Endothelial cell of umbilical vein (primary cell): ENCODE results near the gene RELCH. TPM values are rescaled to one million over a fixed set of nuclear protein-coding genes. Genes with fewer than 3 reads are reported as not detected.

Experiments used
- BruUV-seq: library from RNA; stranded (reverse); fragments of 400-500 nt; replicated peaks from 2 replicates; lab custom pipeline; 2021; lab: Mats Ljungman, UMichigan
- CTCF ChIA-PET: fragments of 300-600, 350-600 bp; sonication (Branson Sonifier 250); formaldehyde crosslinking; loops from one replicate; lab custom pipeline; 2021; ENCODE audit warnings: antibody characterized with exemption, inconsistent platforms; lab: Charles Lee
- POLR2A ChIA-PET: fragments of 300-600, 350-600 bp; sonication (Branson Sonifier 250); formaldehyde crosslinking; loops from one replicate; lab custom pipeline; 2021; ENCODE audit warnings: antibody characterized with exemption, inconsistent platforms; lab: Charles Lee
- DNase-seq: peaks from one replicate; pipeline ENCODE4 v3.0.0-alpha.2; 2011; ENCODE audit warnings: low read depth, low spot score
- FAIRE-seq: peaks from 2 replicates; lab custom pipeline; 2011; peaks lifted over from hg19 to GRCh38; lab: Jason Lieb, UNC
- H2AFZ ChIP-seq: 2 replicates; pipeline ENCODE4 v1.6.0; 2012; ENCODE audit warnings: low read depth, low read length, control low read depth, inconsistent platforms
- H3K27ac ChIP-seq: 2 replicates; pipeline ENCODE4 v1.5.1; 2011; ENCODE audit warnings: low read depth, mild to moderate bottlenecking, control low read depth, low read length, moderate library complexity; ENCODE audit not compliant: insufficient read depth
- H3K27me3 ChIP-seq, 2 experiments: 2 replicates each; pipeline versions ENCODE4 v1.6.0 to v1.6.1; 2011; ENCODE audit warnings: low read length in 2 of 2, mixed read lengths in 1 of 2; ENCODE audit not compliant: control insufficient read depth in 2 of 2, insufficient read depth in 2 of 2
- H3K36me3 ChIP-seq, 2 experiments: 2 replicates in 1 of 2; 3 replicates in 1 of 2; pipeline ENCODE4 v1.5.1; 2011; ENCODE audit warnings: low read length in 2 of 2, mild to moderate bottlenecking in 1 of 2, moderate library complexity in 1 of 2; ENCODE audit not compliant: control insufficient read depth in 2 of 2, insufficient read depth in 2 of 2; ENCODE audit errors: extremely low read depth in 1 of 2
- H3K4me1 ChIP-seq: 3 replicates; pipeline ENCODE4 v1.5.1; 2011; ENCODE audit warnings: mild to moderate bottlenecking, low read length; ENCODE audit not compliant: control insufficient read depth, insufficient read depth; ENCODE audit errors: extremely low read depth
- H3K4me2 ChIP-seq: 2 replicates; pipeline ENCODE4 v1.6.1; 2011; ENCODE audit warnings: low read length, control low read depth, mixed read lengths; ENCODE audit not compliant: insufficient read depth
- H3K4me3 ChIP-seq, 3 experiments: fragments of 200-600 bp in 1 of 3; sonication (generic), shearing (Covaris generic) in 1 of 3; replicated peaks in 1 of 3; 2 replicates each; pipeline ENCODE4 v1.5.1; 2011 to 2016; ENCODE audit warnings: control low read depth in 3 of 3, low read length in 3 of 3, mild to moderate bottlenecking in 2 of 3, inconsistent platforms in 1 of 3, low read depth in 1 of 3, moderate library complexity in 1 of 3; ENCODE audit not compliant: insufficient read depth in 1 of 3
- H3K79me2 ChIP-seq: 2 replicates; pipeline ENCODE4 v1.6.0; 2012; ENCODE audit warnings: low read length, inconsistent platforms; ENCODE audit not compliant: control insufficient read depth, insufficient read depth
- H3K9ac ChIP-seq: replicated peaks from 2 replicates; pipeline ENCODE3; 2011; ENCODE audit warnings: low read length, control low read depth; ENCODE audit not compliant: insufficient read depth; ENCODE audit errors: extremely low read depth
- H3K9me1 ChIP-seq: replicated peaks from 3 replicates; pipeline ENCODE4 v1.6.0; 2011; ENCODE audit warnings: mild to moderate bottlenecking, low read length; ENCODE audit not compliant: control insufficient read depth, insufficient read depth; ENCODE audit errors: extremely low read depth
- H3K9me3 ChIP-seq: replicated peaks from 2 replicates; pipeline ENCODE4 v1.5.1; 2012; ENCODE audit warnings: low read length, inconsistent platforms; ENCODE audit not compliant: control insufficient read depth, insufficient read depth
- H4K20me1 ChIP-seq: replicated peaks from 2 replicates; pipeline ENCODE3; 2011; ENCODE audit warnings: mild to moderate bottlenecking, low read length; ENCODE audit not compliant: control insufficient read depth, insufficient read depth; ENCODE audit errors: extremely low read depth
- CTCF ChIP-seq, 2 donors: IDR thresholded peaks; 1 replicate in 1 of 2; 2 replicates in 1 of 2; pipeline ENCODE4 v1.5.1; 2011; ENCODE audit warnings: low read length in 2 of 2, mild to moderate bottlenecking in 2 of 2, moderate library complexity in 2 of 2, control low read depth in 1 of 2, inconsistent platforms in 1 of 2, low read depth in 1 of 2; ENCODE audit not compliant: insufficient read depth in 1 of 2; ENCODE audit errors: extremely low read depth in 1 of 2
- EZH2 ChIP-seq: IDR thresholded peaks from 2 replicates; pipeline ENCODE4 v1.6.1; 2012; ENCODE audit warnings: borderline replicate concordance, low read depth, mild to moderate bottlenecking, moderate library complexity, low read length, inconsistent platforms; ENCODE audit not compliant: severe bottlenecking
- FOS ChIP-seq: IDR thresholded peaks from 2 replicates; pipeline ENCODE4 v1.6.1; 2011; ENCODE audit warnings: mild to moderate bottlenecking, low read length, moderate library complexity, borderline replicate concordance; ENCODE audit not compliant: insufficient read depth
- GATA2 ChIP-seq: IDR thresholded peaks from 2 replicates; pipeline ENCODE4 v1.7.0; 2011; ENCODE audit warnings: low read depth, mild to moderate bottlenecking, moderate library complexity, mixed read lengths, low read length; ENCODE audit not compliant: insufficient read length, insufficient read depth
- JUN ChIP-seq: IDR thresholded peaks from 2 replicates; pipeline ENCODE4 v1.6.1; 2011; ENCODE audit warnings: borderline replicate concordance, low read depth; ENCODE audit not compliant: insufficient read length, insufficient read depth
- MYC ChIP-seq: IDR thresholded peaks from one replicate; pipeline ENCODE4 v1.6.1; 2011; ENCODE audit warnings: mild to moderate bottlenecking, low read depth, low read length
- POLR2A ChIP-seq: IDR thresholded peaks from 2 replicates; pipeline ENCODE4 v1.6.1; 2012; ENCODE audit warnings: low read depth, mild to moderate bottlenecking, control low read depth, low read length
- POLR2AphosphoS5 ChIP-seq: IDR thresholded peaks from 2 replicates; pipeline ENCODE4 v1.6.1; 2012; ENCODE audit warnings: low read depth, mild to moderate bottlenecking, control low read depth, low read length, moderate library complexity; ENCODE audit not compliant: insufficient read depth
- dilution Hi-C: fragments of 300-500 bp; cut with MboI; formaldehyde crosslinking; loops from one replicate; pipeline ENCODE4 v1.15.0; 2019; ENCODE audit warnings: low sequenced_read_pairs; ENCODE audit not compliant: extremely low pct_ligation_motif_present
- intact Hi-C: fragments of 100-400 bp; cut with micrococcal nuclease; formaldehyde crosslinking; loops from one replicate; pipeline ENCODE4 v1.10.0; 2022
- polyA plus RNA-seq, 4 experiments: library from polyadenylated mRNA; depleted of rRNA in 3 of 4; stranded (reverse) in 3 of 4; unstranded in 1 of 4; fragments of >200 nt; gene quantifications; 2 replicates each; pipeline versions ENCODE4 v1.2.1 to v1.2.3, GENCODE V29; 2011 to 2012; ENCODE audit warnings: missing spikeins in 1 of 4
- total RNA-seq: library from RNA; stranded (reverse); gene quantifications from 2 replicates; pipeline ENCODE4 v1.2.3, GENCODE V29; 2021
- TF ChIP-seq, protein P1 (sequence below): IDR thresholded peaks from 2 replicates; pipeline ENCODE4 v1.6.1; 2011; ENCODE audit not compliant: insufficient read depth, insufficient read length

Gene RELCH
- total and polyA plus RNA-seq, 2 donors (not counting 3 experiments of a cell fraction or from before 2014, with no cell fraction given), result 6.6 to 25.2 TPM

- Histone ChIP-seq H3K4me3 (no peak overlapping the region), H4K20me1 (peaks cover 2% of the 10 kb centered on the region), H3K9me1 (no peaks in the 10 kb centered on the region), H3K79me2 (peaks cover 60% of the 10 kb centered on the region), H2AFZ (no peak overlapping the region), H3K9ac (no peak overlapping the region), H3K36me3 (no peaks in the 10 kb centered on the region), H3K27me3 (no peaks in the 10 kb centered on the region), H3K27ac (no peak overlapping the region), H3K9me3 (no peaks in the 10 kb centered on the region), H3K4me2 (no peak overlapping the region), H3K4me1 (peaks cover 4% of the 10 kb centered on the region)
- ChIA-PET POLR2A (interaction anchor here (1.2 kb wide), 1 partner anchor 11 kb away, joined by 4 read pairs; the partner anchor contains the start of genes PIGN and RELCH), CTCF (interaction anchor here (2.3 kb wide), 1 partner anchor 11 kb away, joined by 16 read pairs; the partner anchor contains the start of genes PIGN and RELCH)
- no TSS peak for BruUV-seq
- intact Hi-C loops, result no loop called here
- dilution Hi-C loops, result no loop called here
- FAIRE-seq (no peak), DNase-seq (no peak)
- no peak for TF ChIP-seq POLR2AphosphoS5
- TF ChIP-seq EZH2, result no peak
- no peak for TF ChIP-seq POLR2A
- no peak for TF ChIP-seq FOS
- no peak for TF ChIP-seq GATA2
- TF ChIP-seq, protein P1, sequence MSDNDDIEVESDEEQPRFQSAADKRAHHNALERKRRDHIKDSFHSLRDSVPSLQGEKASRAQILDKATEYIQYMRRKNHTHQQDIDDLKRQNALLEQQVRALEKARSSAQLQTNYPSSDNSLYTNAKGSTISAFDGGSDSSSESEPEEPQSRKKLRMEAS, result no peak
- no peak for TF ChIP-seq CTCF (IDR thresholded peaks at IDR 0.05; ENCODE audit: extremely low read depth in 1 of 2, insufficient read depth in 1 of 2, low read depth in 1 of 2, low read length in 2 of 2)
- no peak for TF ChIP-seq JUN
- no peak for TF ChIP-seq MYC
Measured at GRCh38 chr18:62198259-62198658, 11.2 kb downstream of the RELCH start.
